Fibroblast of lung (primary cell): ENCODE results near the gene MEGF8. TPM values are rescaled to one million over a fixed set of nuclear protein-coding genes. Genes with fewer than 3 reads are reported as not detected.

Experiments used
- DNase-seq, 2 donors: peaks; one replicate each; pipeline versions ENCODE4 v3.0.0 to v3.0.0-alpha.2; 2010; ENCODE audit warnings: low read depth in 2 of 2
- H2AFZ ChIP-seq: 2 replicates; pipeline ENCODE4 v1.5.1; 2012; ENCODE audit warnings: low read length, control low read depth, inconsistent platforms
- H3K27ac ChIP-seq: 2 replicates; pipeline ENCODE4 v1.5.1; 2011; ENCODE audit warnings: low read length, control low read depth; ENCODE audit not compliant: insufficient read depth
- H3K27me3 ChIP-seq: 2 replicates; pipeline ENCODE4 v1.5.1; 2011; ENCODE audit warnings: mild to moderate bottlenecking, low read length; ENCODE audit not compliant: control insufficient read depth, insufficient read depth
- H3K36me3 ChIP-seq: 2 replicates; pipeline ENCODE4 v1.5.1; 2011; ENCODE audit warnings: low read length; ENCODE audit not compliant: control insufficient read depth, insufficient read depth
- H3K4me1 ChIP-seq: 2 replicates; pipeline ENCODE4 v1.5.1; 2011; ENCODE audit warnings: low read length; ENCODE audit not compliant: control insufficient read depth, insufficient read depth; ENCODE audit errors: extremely low read depth
- H3K4me2 ChIP-seq: 2 replicates; pipeline ENCODE4 v1.5.1; 2011; ENCODE audit warnings: low read length, control low read depth; ENCODE audit not compliant: insufficient read depth; ENCODE audit errors: extremely low read depth
- H3K4me3 ChIP-seq, 4 experiments: fragments of 200-600 bp in 1 of 4; sonication (generic) in 1 of 4; replicated peaks in 1 of 4; 2 replicates each; pipeline ENCODE4 v1.5.1; 2011 to 2016; ENCODE audit warnings: low read length in 4 of 4, low read depth in 3 of 4, mild to moderate bottlenecking in 3 of 4, control low read depth in 2 of 4, inconsistent platforms in 1 of 4, mixed read lengths in 1 of 4; ENCODE audit not compliant: insufficient read depth in 1 of 4; ENCODE audit errors: control extremely low read depth in 1 of 4
- H3K79me2 ChIP-seq: 2 replicates; pipeline ENCODE4 v1.5.1; 2012; ENCODE audit warnings: mild to moderate bottlenecking, low read length, inconsistent platforms; ENCODE audit not compliant: control insufficient read depth, insufficient read depth
- H3K9ac ChIP-seq: 2 replicates; pipeline ENCODE4 v1.5.1; 2011; ENCODE audit warnings: mild to moderate bottlenecking, low read length, control low read depth; ENCODE audit not compliant: insufficient read depth
- H3K9me3 ChIP-seq: 2 replicates; pipeline ENCODE4 v1.5.1; 2012; ENCODE audit warnings: low read depth, low read length; ENCODE audit not compliant: control insufficient read depth, insufficient read depth
- H4K20me1 ChIP-seq: 2 replicates; pipeline ENCODE4 v1.5.1; 2011; ENCODE audit warnings: low read length; ENCODE audit not compliant: control insufficient read depth, insufficient read depth; ENCODE audit errors: extremely low read depth
- EZH2 ChIP-seq: IDR thresholded peaks from 2 replicates; pipeline ENCODE4 v1.5.1; 2012; ENCODE audit warnings: low read length, control low read depth, mild to moderate bottlenecking; ENCODE audit errors: missing control alignments
- polyA plus RNA-seq, 2 donors: library from polyadenylated mRNA; depleted of rRNA in 1 of 2; stranded (reverse) in 1 of 2; unstranded in 1 of 2; fragments of >200 nt; gene quantifications; 2 replicates each; pipeline ENCODE4 v1.2.1, GENCODE V29; 2011 to 2012; ENCODE audit warnings: missing spikeins in 1 of 2
- total RNA-seq: library from RNA; depleted of rRNA; stranded (reverse); fragments of >200 nt; gene quantifications from 2 replicates; pipeline ENCODE4 v1.2.1, GENCODE V29; 2014
- TF ChIP-seq, protein P1 (sequence below), 2 donors: IDR thresholded peaks in 1 of 2; conservative IDR thresholded peaks in 1 of 2; 1 replicate in 1 of 2; 2 replicates in 1 of 2; pipeline ENCODE4 v1.5.1; 2011 to 2012; ENCODE audit warnings: low read length in 2 of 2, control low read depth in 1 of 2, inconsistent platforms in 1 of 2, low read depth in 1 of 2, mild to moderate bottlenecking in 1 of 2

Gene MEGF8
- total and polyA plus RNA-seq, 2 donors (not counting 1 experiment from before 2014, with no cell fraction given), result 9.3 to 27.6 TPM

GRCh38 chr19:42421591-42422031, 96.2 kb downstream of the MEGF8 start:
- Histone ChIP-seq H3K36me3 (no peaks in the 10 kb centered on the region), H3K4me3 (no peak overlapping the region), H3K9ac (no peak overlapping the region), H3K27me3 (no peaks in the 10 kb centered on the region), H3K79me2 (no peaks in the 10 kb centered on the region), H3K27ac (no peak overlapping the region), H3K4me1 (peaks cover 5% of the 10 kb centered on the region), H3K4me2 (no peak overlapping the region), H3K9me3 (no peaks in the 10 kb centered on the region), H2AFZ (no peak overlapping the region), H4K20me1 (no peaks in the 10 kb centered on the region)
- no peak for TF ChIP-seq EZH2
- TF ChIP-seq, protein P1, sequence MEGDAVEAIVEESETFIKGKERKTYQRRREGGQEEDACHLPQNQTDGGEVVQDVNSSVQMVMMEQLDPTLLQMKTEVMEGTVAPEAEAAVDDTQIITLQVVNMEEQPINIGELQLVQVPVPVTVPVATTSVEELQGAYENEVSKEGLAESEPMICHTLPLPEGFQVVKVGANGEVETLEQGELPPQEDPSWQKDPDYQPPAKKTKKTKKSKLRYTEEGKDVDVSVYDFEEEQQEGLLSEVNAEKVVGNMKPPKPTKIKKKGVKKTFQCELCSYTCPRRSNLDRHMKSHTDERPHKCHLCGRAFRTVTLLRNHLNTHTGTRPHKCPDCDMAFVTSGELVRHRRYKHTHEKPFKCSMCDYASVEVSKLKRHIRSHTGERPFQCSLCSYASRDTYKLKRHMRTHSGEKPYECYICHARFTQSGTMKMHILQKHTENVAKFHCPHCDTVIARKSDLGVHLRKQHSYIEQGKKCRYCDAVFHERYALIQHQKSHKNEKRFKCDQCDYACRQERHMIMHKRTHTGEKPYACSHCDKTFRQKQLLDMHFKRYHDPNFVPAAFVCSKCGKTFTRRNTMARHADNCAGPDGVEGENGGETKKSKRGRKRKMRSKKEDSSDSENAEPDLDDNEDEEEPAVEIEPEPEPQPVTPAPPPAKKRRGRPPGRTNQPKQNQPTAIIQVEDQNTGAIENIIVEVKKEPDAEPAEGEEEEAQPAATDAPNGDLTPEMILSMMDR (conservative IDR thresholded peaks at IDR 0.05 in 1 of 2, IDR thresholded peaks at IDR 0.05 in 1 of 2; ENCODE audit: low read depth in 1 of 2, low read length in 2 of 2), result no peak
- DNase-seq, result no peak

DNA sequence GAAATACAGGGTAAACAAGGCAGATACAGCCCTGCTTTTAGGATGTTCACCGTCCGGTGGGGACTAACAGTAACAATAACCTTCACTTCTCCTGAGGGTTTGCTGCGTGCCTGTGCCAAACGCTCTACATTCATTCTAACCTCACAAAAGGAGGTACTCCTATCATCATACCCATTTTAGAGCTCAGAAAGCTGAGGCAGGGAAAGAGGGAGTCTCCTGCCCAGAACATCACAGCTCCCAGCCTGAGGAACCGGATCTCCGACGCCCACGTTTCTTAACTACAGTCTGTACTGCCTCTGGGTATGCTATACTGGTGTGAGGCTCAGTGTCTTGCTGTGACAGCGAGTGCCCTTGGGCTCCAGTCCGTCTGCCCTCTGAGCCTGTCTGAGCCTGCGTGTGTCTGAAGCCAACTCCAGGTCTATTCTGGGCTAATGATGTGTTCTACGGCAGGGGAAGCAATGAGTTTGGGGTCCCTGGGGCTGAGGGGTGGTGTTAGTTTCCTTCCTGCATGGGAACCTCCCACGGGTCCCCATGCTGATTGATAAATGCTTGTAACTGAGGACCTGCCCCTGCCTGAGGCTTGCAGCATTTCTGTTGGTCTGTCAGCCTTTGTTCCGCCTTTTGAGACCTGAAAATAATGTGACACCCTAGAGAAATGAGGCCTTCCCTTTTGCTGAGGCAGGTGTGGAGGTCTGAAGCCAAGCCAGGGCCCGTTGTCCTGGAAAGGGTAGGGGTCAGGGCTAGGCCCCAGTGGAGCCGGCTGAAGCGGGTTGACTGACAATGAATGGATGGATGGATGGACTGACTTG, 96.9 kb downstream of the MEGF8 start:
- no peaks in the 10 kb centered on the region for H3K27me3 ChIP-seq
- no peaks in the 10 kb centered on the region for H3K79me2 ChIP-seq
- DNase-seq, result no peak
- H3K4me2 ChIP-seq, result peak overlapping the region; percentile 93
- no peak overlapping the region for H3K27ac ChIP-seq
- no peaks in the 10 kb centered on the region for H3K36me3 ChIP-seq
- no peaks in the 10 kb centered on the region for H4K20me1 ChIP-seq
- TF ChIP-seq, protein P1 (conservative IDR thresholded peaks at IDR 0.05 in 1 of 2, IDR thresholded peaks at IDR 0.05 in 1 of 2; ENCODE audit: low read depth in 1 of 2, low read length in 2 of 2), result no peak
- no peak for TF ChIP-seq EZH2
- H3K9me3 ChIP-seq, result no peaks in the 10 kb centered on the region
- no peak overlapping the region for H3K9ac ChIP-seq
- H3K4me1 ChIP-seq, result peaks cover 5% of the 10 kb centered on the region
- peak overlapping the region; percentile 56 to 80 (median 70) for H3K4me3 ChIP-seq
- no peak overlapping the region for H2AFZ ChIP-seq

- Histone ChIP-seq H2AFZ (peak overlapping the region; percentile 91), H3K36me3 (no peaks in the 10 kb centered on the region), H3K9me3 (no peaks in the 10 kb centered on the region), H3K79me2 (no peaks in the 10 kb centered on the region), H3K4me2 (peak overlapping the region; percentile 93), H3K4me3 (peak overlapping the region; percentile 56 to 80 (median 70)), H4K20me1 (no peaks in the 10 kb centered on the region), H3K27ac (peak overlapping the region; percentile 53), H3K4me1 (peaks cover 5% of the 10 kb centered on the region), H3K9ac (peak overlapping the region; percentile 52), H3K27me3 (no peaks in the 10 kb centered on the region)
- DNase-seq, result peak in 1 of 2 donors; percentile 11
- TF ChIP-seq EZH2, result no peak
- TF ChIP-seq, protein P1 (conservative IDR thresholded peaks at IDR 0.05 in 1 of 2, IDR thresholded peaks at IDR 0.05 in 1 of 2; ENCODE audit: low read depth in 1 of 2, low read length in 2 of 2), result no peak
These were observed 97.5 kb downstream of the MEGF8 start for GRCh38 chr19:42422901-42423461.
